ENCODE measurements around the gene SH3RF1.

- TF ChIP-seq POLR2AphosphoS5 (IDR thresholded peaks at IDR 0.05; ENCODE audit: low read depth, low read length) (no peak), POLR2A (IDR thresholded peaks at IDR 0.05; ENCODE audit: low read depth, low read length) (no peak)
Measured at GRCh38 chr4:169050881-169051760, 219.6 kb downstream of the SH3RF1 start.

Data from GM12891 (cell line).